Measurements from ENCODE around the gene MAP3K4. TPM values are rescaled to one million over a fixed set of nuclear protein-coding genes. Genes with fewer than 3 reads are reported as not detected.

Gene MAP3K4
- total RNA-seq, 4 donors from 2014 or later: 17.2 to 35.2 (median 23.7) TPM

DNA sequence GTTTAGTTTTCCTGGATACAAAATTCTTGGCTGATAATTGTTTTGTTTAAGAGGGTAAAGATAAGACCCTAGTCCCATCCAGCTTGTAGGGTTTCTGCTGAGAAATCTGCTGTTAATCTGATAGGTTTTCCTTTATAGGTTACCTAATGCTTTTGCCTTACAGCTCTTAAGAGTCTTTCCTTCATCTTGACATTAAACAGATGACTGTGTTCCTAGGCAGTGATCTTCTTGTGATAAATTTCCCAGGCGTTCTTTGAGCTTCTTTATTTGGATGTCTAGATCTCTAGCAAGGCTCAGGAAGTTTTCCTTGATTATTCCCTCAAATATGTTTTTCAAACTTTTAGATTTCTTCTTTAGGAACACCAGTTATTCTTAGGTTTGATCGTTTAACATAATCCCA is 134.0 kb downstream of the MAP3K4 start:
- H3K9me3 ChIP-seq: peaks cover 13 to 19% of the 10 kb centered on the region in 2 donors
- H3K4me3 ChIP-seq: no peak overlapping the region
- 84 to 86% methylated on average over 2 of the region's 2 CpGs for WGBS, 2 donors (ENCODE audit: low coverage in 1 of 2)
- H3K27ac ChIP-seq: no peak overlapping the region
- DNase-seq: no peak
- peaks cover 0 to 23% (median 5%) of the 10 kb centered on the region in 4 donors for H3K36me3 ChIP-seq
- no peaks in the 10 kb centered on the region for H3K4me1 ChIP-seq
- intact Hi-C loops (cut with DNase I; ENCODE audit: low total_unique reads): no loop called here
- TF ChIP-seq POLR2A (IDR thresholded peaks at IDR 0.05): no peak
- no peak for TF ChIP-seq EP300 (IDR thresholded peaks at IDR 0.05; ENCODE audit: low read depth)
- TF ChIP-seq CTCF (IDR thresholded peaks at IDR 0.05): no peak
- TF ChIP-seq POLR2AphosphoS5 (IDR thresholded peaks at IDR 0.05): no peak
- in situ Hi-C loops (cut with MboI; ENCODE audit: low pct_ligation_motif_present in 1 of 4, low pct_unique_long_range_greater_than_20kb in 1 of 4, low sequenced_read_pairs in 3 of 4): loop anchor here in 1 of 4 donors (25.0 kb wide), 1 partner anchor 237 kb away; no protein-coding TSS in a partner anchor
- no peaks in the 10 kb centered on the region for H3K27me3 ChIP-seq

GRCh38 chr6:161127071-161127740 is 135.6 kb downstream of the MAP3K4 start:
- Histone ChIP-seq H3K27ac (no peak overlapping the region), H3K4me1 (no peaks in the 10 kb centered on the region), H3K36me3 (peaks cover 0 to 23% (median 5%) of the 10 kb centered on the region in 4 donors), H3K4me3 (no peak overlapping the region), H3K27me3 (no peaks in the 10 kb centered on the region), H3K9me3 (peaks cover 11 to 19% of the 10 kb centered on the region in 2 donors)
- DNase-seq: no peak
- no peak for TF ChIP-seq CTCF (IDR thresholded peaks at IDR 0.05)
- no peak for TF ChIP-seq EP300 (IDR thresholded peaks at IDR 0.05; ENCODE audit: low read depth)
- in situ Hi-C loops (cut with MboI; ENCODE audit: low pct_ligation_motif_present in 1 of 4, low pct_unique_long_range_greater_than_20kb in 1 of 4, low sequenced_read_pairs in 3 of 4) (loop anchor here in 1 of 4 donors (25.0 kb wide), 1 partner anchor 235 kb away; no protein-coding TSS in a partner anchor), intact Hi-C loops (cut with DNase I; ENCODE audit: low total_unique reads) (no loop called here)
- WGBS, 2 donors (ENCODE audit: low coverage in 1 of 2): 95 to 98% methylated on average over 4 to 7 of the region's 7 CpGs

- peaks cover 0 to 18% (median 2%) of the 10 kb centered on the region in 4 donors for H3K36me3 ChIP-seq
- WGBS, 2 donors (ENCODE audit: low coverage in 1 of 2): 94 to 100% methylated on average over 2 of the region's 2 CpGs
- no peaks in the 10 kb centered on the region for H3K27me3 ChIP-seq
- H3K27ac ChIP-seq: no peak overlapping the region
- intact Hi-C loops (cut with DNase I; ENCODE audit: low total_unique reads): no loop called here
- no peak overlapping the region for H3K4me3 ChIP-seq
- no peaks in the 10 kb centered on the region for H3K4me1 ChIP-seq
- peaks cover 3 to 10% of the 10 kb centered on the region in 2 donors for H3K9me3 ChIP-seq
- TF ChIP-seq EP300 (IDR thresholded peaks at IDR 0.05; ENCODE audit: low read depth) (no peak), POLR2AphosphoS5 (IDR thresholded peaks at IDR 0.05) (no peak), CTCF (IDR thresholded peaks at IDR 0.05) (no peak), POLR2A (IDR thresholded peaks at IDR 0.05) (no peak)
- in situ Hi-C loops (cut with MboI; ENCODE audit: low pct_ligation_motif_present in 1 of 4, low pct_unique_long_range_greater_than_20kb in 1 of 4, low sequenced_read_pairs in 3 of 4): loop anchor here in 1 of 4 donors (25.0 kb wide), 1 partner anchor 234 kb away; no protein-coding TSS in a partner anchor
- DNase-seq: no peak
Observed at GRCh38 chr6:161128230-161128629, 136.7 kb downstream of the MAP3K4 start.

- Histone ChIP-seq H3K9me3 (peaks cover 0 to 5% of the 10 kb centered on the region in 2 donors), H3K27ac (no peak overlapping the region), H3K27me3 (no peaks in the 10 kb centered on the region), H3K36me3 (peaks cover 0 to 13% (median 0%) of the 10 kb centered on the region in 4 donors), H3K4me3 (no peak overlapping the region), H3K4me1 (no peaks in the 10 kb centered on the region)
- WGBS, 2 donors (ENCODE audit: low coverage in 1 of 2): 75 to 84% methylated on average over 4 to 12 of the region's 12 CpGs
- no peak for DNase-seq
- TF ChIP-seq CTCF (IDR thresholded peaks at IDR 0.05) (no peak), POLR2A (IDR thresholded peaks at IDR 0.05) (no peak), EP300 (IDR thresholded peaks at IDR 0.05; ENCODE audit: low read depth) (no peak), POLR2AphosphoS5 (IDR thresholded peaks at IDR 0.05) (no peak)
- in situ Hi-C loops (cut with MboI; ENCODE audit: low pct_ligation_motif_present in 1 of 4, low pct_unique_long_range_greater_than_20kb in 1 of 4, low sequenced_read_pairs in 3 of 4) (loop anchor here in 1 of 4 donors (25.0 kb wide), 1 partner anchor 234 kb away; no protein-coding TSS in a partner anchor), intact Hi-C loops (cut with DNase I; ENCODE audit: low total_unique reads) (no loop called here)
Observed at GRCh38 chr6:161128680-161129196, 137.2 kb downstream of the MAP3K4 start.
